PC-3 (cell line): Measurements from ENCODE around the gene SLC23A1. TPM values are rescaled to one million over a fixed set of nuclear protein-coding genes. Genes with fewer than 3 reads are reported as not detected.
"Not testable (repeated sequence)": the region's sequence is repeated elsewhere in the genome, so short reads cannot be mapped to it uniquely, and the experiment has no call there.

Experiments used
- ATAC-seq: fragments of 200-7000 bp; cut with Tn5 transposase; 2 replicates; pipeline ENCODE4 v1.9.1; 2020; ENCODE audit warnings: mild to moderate bottlenecking, moderate library complexity
- BruUV-seq: library from RNA; stranded (reverse); fragments of 400-500 nt; replicated peaks from 2 replicates; lab custom pipeline; 2021; lab: Mats Ljungman, UMichigan
- CTCF ChIA-PET: fragments of 300-600 bp; sonication (Branson Sonifier 250); formaldehyde crosslinking; loops from one replicate; lab custom pipeline; 2022; ENCODE audit warnings: antibody characterized with exemption; lab: Charles Lee
- POLR2A ChIA-PET: fragments of 300-600 bp; sonication (Branson Sonifier 250); formaldehyde crosslinking; loops from one replicate; lab custom pipeline; 2022; ENCODE audit warnings: antibody characterized with exemption; ENCODE audit not compliant: unreplicated experiment; lab: Charles Lee
- DNase-seq: peaks from one replicate; pipeline ENCODE4 v3.0.0-alpha.2; 2015
- H2AFZ ChIP-seq: fragments of 300-600 bp; sonication (generic); 2 replicates; pipeline ENCODE4 v1.6.0; 2016; ENCODE audit warnings: antibody characterized with exemption, low read length
- H3F3A ChIP-seq: fragments of 300-600 bp; sonication (generic); one replicate; pipeline ENCODE4 v1.6.0; 2017; ENCODE audit warnings: antibody characterized with exemption, low read length, control low read depth, mild to moderate bottlenecking; ENCODE audit not compliant: unreplicated experiment
- H3K27ac ChIP-seq: fragments of 300-600 bp; sonication (generic); 2 replicates; pipeline ENCODE4 v1.5.1; 2016; ENCODE audit warnings: mild to moderate bottlenecking, low read length
- H3K27me3 ChIP-seq: fragments of 300-600 bp; sonication (generic); 2 replicates; pipeline ENCODE4 v1.6.1; 2016; ENCODE audit warnings: low read length, mixed read lengths
- H3K36me3 ChIP-seq: fragments of 300-600 bp; sonication (generic); 2 replicates; pipeline ENCODE4 v1.6.1; 2016; ENCODE audit warnings: low read depth, mixed run types, low read length, mixed read lengths
- H3K4me1 ChIP-seq: fragments of 300-600 bp; sonication (generic); 2 replicates; pipeline ENCODE4 v1.5.1; 2016; ENCODE audit warnings: low read length; ENCODE audit not compliant: insufficient read depth
- H3K4me2 ChIP-seq: fragments of 300-600 bp; sonication (generic); 2 replicates; pipeline ENCODE4 v1.6.0; 2016; ENCODE audit warnings: low read length
- H3K4me3 ChIP-seq: fragments of 300-600 bp; sonication (generic); 2 replicates; pipeline ENCODE4 v1.5.1; 2016; ENCODE audit warnings: mild to moderate bottlenecking, low read length, mixed read lengths
- H3K79me2 ChIP-seq: fragments of 300-600 bp; sonication (generic); 2 replicates; pipeline ENCODE4 v1.6.1; 2017; ENCODE audit warnings: low read length, mixed read lengths
- H3K9ac ChIP-seq: fragments of 300-600 bp; sonication (generic); 2 replicates; pipeline ENCODE4 v1.6.0; 2016; ENCODE audit warnings: mild to moderate bottlenecking, low read length
- H3K9me2 ChIP-seq: fragments of 300-600 bp; sonication (generic); replicated peaks from 2 replicates; pipeline ENCODE4 v1.6.1; 2016; ENCODE audit warnings: mixed run types, low read length, mixed read lengths
- H3K9me3 ChIP-seq: fragments of 300-600 bp; sonication (generic); 2 replicates; pipeline ENCODE4 v1.6.1; 2016; ENCODE audit warnings: low read length, mixed read lengths
- H4K20me1 ChIP-seq: fragments of 300-600 bp; sonication (generic); 2 replicates; pipeline ENCODE4 v1.6.1; 2016; ENCODE audit warnings: low read length, mixed read lengths
- EZH2 ChIP-seq: fragments of 300-600 bp; sonication (generic); IDR thresholded peaks from one replicate; pipeline ENCODE4 v1.6.1; 2017; ENCODE audit warnings: antibody characterized with exemption, mild to moderate bottlenecking, low read length; ENCODE audit not compliant: unreplicated experiment
- EZH2phosphoT487 ChIP-seq: fragments of 300-600 bp; sonication (generic); IDR thresholded peaks from 2 replicates; pipeline ENCODE4 v1.6.1; 2018; ENCODE audit warnings: mild to moderate bottlenecking, antibody characterized with exemption, low read length, borderline replicate concordance
- intact Hi-C: fragments of 100-400 bp; cut with micrococcal nuclease; formaldehyde crosslinking; loops from 2 replicates; pipeline ENCODE4 v1.9.0; 2023
- total RNA-seq: library from RNA; depleted of rRNA; stranded (reverse); fragments of >200 nt; gene quantifications from 2 replicates; pipeline ENCODE4 v1.2.3, GENCODE V29; 2014
- TF ChIP-seq, protein P1 (sequence below): fragments of 300-600 bp; sonication (generic); conservative IDR thresholded peaks from 2 replicates; pipeline ENCODE4 v1.5.1; 2017; ENCODE audit warnings: antibody characterized with exemption, low read depth, mild to moderate bottlenecking, low read length

The SLC23A1 gene
- total RNA-seq, 1 experiment from 2014 or later: not detected

- H3K4me3 ChIP-seq: no peak overlapping the region
- H3K27ac ChIP-seq: no peak overlapping the region
- no peak overlapping the region for H3K9ac ChIP-seq
- peaks cover 15% of the 10 kb centered on the region for H4K20me1 ChIP-seq
- peaks cover 11% of the 10 kb centered on the region for H3K4me1 ChIP-seq
- peaks cover 13% of the 10 kb centered on the region; the same call in 1 of the 2 replicates for H3K36me3 ChIP-seq
- peaks cover 54% of the 10 kb centered on the region for H3K79me2 ChIP-seq
- H2AFZ ChIP-seq: no peak overlapping the region
- TF ChIP-seq EZH2phosphoT487: no peak
- H3K27me3 ChIP-seq: no peaks in the 10 kb centered on the region
- H3K9me3 ChIP-seq: no peaks in the 10 kb centered on the region
- intact Hi-C loops: no loop called here
- ChIA-PET CTCF (interaction anchor here (0.6 kb wide), 1 partner anchor 40 kb away, joined by 4 read pairs; no protein-coding TSS in a partner anchor), POLR2A (no interaction called here)
- H3K4me2 ChIP-seq: no peak overlapping the region
- no TSS peak for BruUV-seq
- H3K9me2 ChIP-seq: no peaks in the 10 kb centered on the region
- ATAC-seq (no peak), DNase-seq (no peak)
- H3F3A ChIP-seq: no peaks in the 10 kb centered on the region
Observed at GRCh38 chr5:139361835-139362429, 21.2 kb downstream of the SLC23A1 start.

GRCh38 chr5:139360384-139360783, 22.7 kb downstream of the SLC23A1 start:
- Histone ChIP-seq H3K79me2 (peaks cover 70% of the 10 kb centered on the region), H4K20me1 (peaks cover 15% of the 10 kb centered on the region), H3K27me3 (no peaks in the 10 kb centered on the region), H2AFZ (no peak overlapping the region), H3K27ac (no peak overlapping the region), H3K4me3 (no peak overlapping the region), H3K9ac (no peak overlapping the region), H3K9me2 (no peaks in the 10 kb centered on the region), H3K9me3 (no peaks in the 10 kb centered on the region), H3K4me1 (peaks cover 11% of the 10 kb centered on the region), H3K36me3 (peaks cover 13% of the 10 kb centered on the region; the same call in 1 of the 2 replicates), H3K4me2 (no peak overlapping the region), H3F3A (no peaks in the 10 kb centered on the region)
- ATAC-seq: no peak
- no peak for TF ChIP-seq EZH2phosphoT487
- TF ChIP-seq, protein P1, sequence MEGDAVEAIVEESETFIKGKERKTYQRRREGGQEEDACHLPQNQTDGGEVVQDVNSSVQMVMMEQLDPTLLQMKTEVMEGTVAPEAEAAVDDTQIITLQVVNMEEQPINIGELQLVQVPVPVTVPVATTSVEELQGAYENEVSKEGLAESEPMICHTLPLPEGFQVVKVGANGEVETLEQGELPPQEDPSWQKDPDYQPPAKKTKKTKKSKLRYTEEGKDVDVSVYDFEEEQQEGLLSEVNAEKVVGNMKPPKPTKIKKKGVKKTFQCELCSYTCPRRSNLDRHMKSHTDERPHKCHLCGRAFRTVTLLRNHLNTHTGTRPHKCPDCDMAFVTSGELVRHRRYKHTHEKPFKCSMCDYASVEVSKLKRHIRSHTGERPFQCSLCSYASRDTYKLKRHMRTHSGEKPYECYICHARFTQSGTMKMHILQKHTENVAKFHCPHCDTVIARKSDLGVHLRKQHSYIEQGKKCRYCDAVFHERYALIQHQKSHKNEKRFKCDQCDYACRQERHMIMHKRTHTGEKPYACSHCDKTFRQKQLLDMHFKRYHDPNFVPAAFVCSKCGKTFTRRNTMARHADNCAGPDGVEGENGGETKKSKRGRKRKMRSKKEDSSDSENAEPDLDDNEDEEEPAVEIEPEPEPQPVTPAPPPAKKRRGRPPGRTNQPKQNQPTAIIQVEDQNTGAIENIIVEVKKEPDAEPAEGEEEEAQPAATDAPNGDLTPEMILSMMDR: no peak
- no peak for TF ChIP-seq EZH2
- DNase-seq: no peak
- BruUV-seq: no TSS peak
- intact Hi-C loops: no loop called here
- CTCF ChIA-PET: no interaction called here
- POLR2A ChIA-PET: no interaction called here

DNA sequence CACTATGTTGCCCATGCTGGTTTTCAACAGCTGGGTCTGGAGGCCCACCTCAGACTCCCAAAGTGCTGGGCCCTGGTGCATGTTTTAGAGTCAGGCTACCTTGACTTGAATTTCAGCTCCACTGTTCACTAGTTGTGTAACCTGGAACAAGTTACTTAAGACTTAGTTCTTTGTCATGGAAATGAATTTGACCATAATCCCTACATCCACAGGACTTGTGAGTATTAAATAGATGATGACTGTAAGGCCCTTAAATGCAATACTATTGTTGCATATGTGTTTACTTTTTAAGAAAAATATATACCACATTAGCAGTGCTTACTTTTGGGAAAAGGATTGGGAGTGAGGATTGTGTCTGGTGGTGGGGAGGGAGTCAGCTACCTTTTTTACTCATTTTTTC, 25.0 kb downstream of the SLC23A1 start:
- H3K27ac ChIP-seq: no peak overlapping the region
- no peak overlapping the region for H3K4me2 ChIP-seq
- peaks cover 90% of the 10 kb centered on the region for H3K79me2 ChIP-seq
- no peaks in the 10 kb centered on the region for H3K9me3 ChIP-seq
- no peak for DNase-seq
- no TSS peak for BruUV-seq
- ChIA-PET CTCF (interaction anchor here (0.7 kb wide), 1 partner anchor 614 kb away, joined by 9 read pairs; no protein-coding TSS in a partner anchor), POLR2A (interaction anchor here (0.6 kb wide), 1 partner anchor 16 kb away, joined by 20 read pairs; no protein-coding TSS in a partner anchor)
- intact Hi-C loops: no loop called here
- ATAC-seq: no peak
- no peak overlapping the region for H2AFZ ChIP-seq
- no peaks in the 10 kb centered on the region for H3K27me3 ChIP-seq
- H3K4me1 ChIP-seq: peaks cover 11% of the 10 kb centered on the region
- H4K20me1 ChIP-seq: peaks cover 15% of the 10 kb centered on the region; the same call in 1 of the 2 replicates
- H3K36me3 ChIP-seq: no peaks in the 10 kb centered on the region; the same call in 1 of the 2 replicates
- no peak overlapping the region for H3K9ac ChIP-seq
- TF ChIP-seq, protein P1: no peak
- TF ChIP-seq EZH2 (no peak), EZH2phosphoT487 (no peak)
- no peak overlapping the region for H3K4me3 ChIP-seq
- no peaks in the 10 kb centered on the region for H3K9me2 ChIP-seq
- H3F3A ChIP-seq: no peaks in the 10 kb centered on the region

DNA sequence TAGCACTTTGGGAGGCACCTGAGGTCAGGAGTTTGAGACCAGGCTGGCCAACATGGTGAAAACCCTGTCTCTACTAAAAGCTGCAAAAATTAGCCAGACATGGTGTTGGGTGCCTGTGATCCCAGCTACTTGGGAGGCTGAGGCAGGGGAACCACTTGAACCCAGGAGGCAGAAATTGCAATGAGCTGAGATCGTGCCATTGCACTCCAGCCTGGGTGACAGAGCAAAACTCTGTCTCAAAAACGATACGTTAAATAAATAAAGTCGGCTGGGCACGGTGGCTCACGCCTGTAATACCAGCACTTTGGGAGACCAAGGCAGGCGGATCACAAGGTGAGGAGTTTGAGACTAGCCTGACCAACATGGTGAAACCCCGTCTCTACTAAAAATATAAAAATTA, 27.2 kb downstream of the SLC23A1 start:
- BruUV-seq, H3K27ac ChIP-seq, CTCF ChIA-PET, intact Hi-C loops, H3K4me3 ChIP-seq, ATAC-seq, POLR2A ChIA-PET, DNase-seq, H3F3A ChIP-seq, H3K27me3 ChIP-seq, H3K9me2 ChIP-seq, H3K36me3 ChIP-seq, H3K9me3 ChIP-seq, H3K4me2 ChIP-seq, H3K9ac ChIP-seq, H2AFZ ChIP-seq: not testable (repeated sequence)
- Histone ChIP-seq H3K4me1 (peaks cover 11% of the 10 kb centered on the region), H3K79me2 (peaks cover 99% of the 10 kb centered on the region), H4K20me1 (peaks cover 18% of the 10 kb centered on the region; the same call in 1 of the 2 replicates)
